HEK293 (cell line): ENCODE results near the gene SYT14.
"Not testable (repeated sequence)": the region's sequence is repeated elsewhere in the genome, so short reads cannot be mapped to it uniquely, and the experiment has no call there.

Source experiments
- CTCF ChIA-PET: fragments of 350-600 bp; formaldehyde crosslinking; extraction: SDS; loops from one replicate; lab custom pipeline; 2021; ENCODE audit warnings: antibody characterized with exemption; lab: Yijun Ruan, JAX
- POLR2A ChIA-PET: fragments of 300-600 bp; formaldehyde crosslinking; extraction: SDS; loops from one replicate; lab custom pipeline; 2020; ENCODE audit warnings: antibody characterized with exemption, inconsistent platforms; lab: Yijun Ruan, JAX
- H3K27ac ChIP-seq: fragments of 200-500 bp; sonication (Bioruptor generic); 2 replicates; pipeline ENCODE4 v1.5.1; 2014; ENCODE audit warnings: low read depth, low read length, control low read depth, inconsistent platforms; ENCODE audit errors: extremely low read depth
- H3K36me3 ChIP-seq, 2 experiments: fragments of 200-500 bp in 1 of 2; sonication (Bioruptor generic) in 1 of 2; 1 replicate in 1 of 2; 2 replicates in 1 of 2; pipeline ENCODE4 v1.5.1; 2014 to 2017; ENCODE audit warnings: inconsistent platforms in 2 of 2, low read length in 2 of 2; ENCODE audit not compliant: control insufficient read depth in 2 of 2, insufficient read depth in 1 of 2
- H3K4me1 ChIP-seq: fragments of 200-500 bp; sonication (Bioruptor generic); 2 replicates; pipeline ENCODE4 v1.5.1; 2014; ENCODE audit warnings: mild to moderate bottlenecking, low read length, inconsistent platforms; ENCODE audit not compliant: control insufficient read depth, insufficient read depth
- H3K4me3 ChIP-seq: 2 replicates; pipeline ENCODE4 v1.5.1; 2011; ENCODE audit warnings: low read depth, mild to moderate bottlenecking, control low read depth, low read length, moderate library complexity
- H3K9me3 ChIP-seq: fragments of 200-500 bp; sonication (Bioruptor generic); 2 replicates; pipeline ENCODE4 v1.5.1; 2014; ENCODE audit warnings: low read depth, low read length, inconsistent platforms; ENCODE audit not compliant: control insufficient read depth, insufficient read depth
- MYNN ChIP-seq: fragments of 450-650 bp; formaldehyde crosslinking; IDR thresholded peaks from 2 replicates; pipeline ENCODE4 v1.5.1; 2016; ENCODE audit warnings: missing biosample characterization, missing genetic modification characterization, borderline replicate concordance
- ZBTB20 ChIP-seq: fragments of 450-650 bp; formaldehyde crosslinking; IDR thresholded peaks from 2 replicates; pipeline ENCODE4 v1.5.1; 2016; ENCODE audit warnings: missing biosample characterization, missing genetic modification characterization
- ZBTB8A ChIP-seq: fragments of 450-650 bp; formaldehyde crosslinking; IDR thresholded peaks from 2 replicates; pipeline ENCODE4 v1.5.1; 2016; ENCODE audit warnings: missing biosample characterization, missing genetic modification characterization
- ZEB2 ChIP-seq: fragments of 450-650 bp; formaldehyde crosslinking; IDR thresholded peaks from 2 replicates; pipeline ENCODE4 v1.5.1; 2016; ENCODE audit warnings: missing biosample characterization, missing genetic modification characterization
- ZNF19 ChIP-seq: fragments of 450-650 bp; formaldehyde crosslinking; IDR thresholded peaks from 2 replicates; pipeline ENCODE4; 2016; ENCODE audit warnings: missing biosample characterization, missing genetic modification characterization, low read depth
- ZNF23 ChIP-seq: fragments of 450-650 bp; formaldehyde crosslinking; IDR thresholded peaks from 2 replicates; pipeline ENCODE4 v1.5.1; 2016; ENCODE audit warnings: missing biosample characterization, missing genetic modification characterization, borderline replicate concordance
- ZNF488 ChIP-seq: fragments of 450-650 bp; formaldehyde crosslinking; IDR thresholded peaks from 2 replicates; pipeline ENCODE4 v1.5.1; 2016; ENCODE audit warnings: missing biosample characterization, missing genetic modification characterization
- ZNF530 ChIP-seq: fragments of 450-650 bp; formaldehyde crosslinking; IDR thresholded peaks from 2 replicates; pipeline ENCODE4 v1.5.1; 2016; ENCODE audit warnings: low read depth, missing biosample characterization, missing genetic modification characterization
- ZNF555 ChIP-seq: fragments of 450-650 bp; formaldehyde crosslinking; conservative IDR thresholded peaks from 2 replicates; pipeline ENCODE4 v1.5.1; 2017; ENCODE audit warnings: missing biosample characterization, mild to moderate bottlenecking, missing genetic modification characterization, inconsistent platforms
- ZNF585B ChIP-seq: fragments of 450-650 bp; formaldehyde crosslinking; IDR thresholded peaks from 2 replicates; pipeline ENCODE4 v1.5.1; 2016; ENCODE audit warnings: missing biosample characterization, missing genetic modification characterization
- ZNF621 ChIP-seq: fragments of 450-650 bp; formaldehyde crosslinking; IDR thresholded peaks from 2 replicates; pipeline ENCODE4 v1.5.1; 2017; ENCODE audit warnings: missing biosample characterization, missing genetic modification characterization
- ZNF623 ChIP-seq: fragments of 450-650 bp; formaldehyde crosslinking; IDR thresholded peaks from 2 replicates; pipeline ENCODE4 v1.5.1; 2016; ENCODE audit warnings: missing biosample characterization, missing genetic modification characterization
- ZNF658 ChIP-seq: fragments of 450-650 bp; formaldehyde crosslinking; IDR thresholded peaks from 2 replicates; pipeline ENCODE4; 2016; ENCODE audit warnings: missing biosample characterization, missing genetic modification characterization
- ZNF701 ChIP-seq: fragments of 450-650 bp; formaldehyde crosslinking; IDR thresholded peaks from 2 replicates; pipeline ENCODE4 v1.5.1; 2016; ENCODE audit warnings: missing biosample characterization, missing genetic modification characterization
- TF ChIP-seq, protein P1 (sequence below): fragments of 450-650 bp; formaldehyde crosslinking; IDR thresholded peaks from 2 replicates; pipeline ENCODE4 v1.5.1; 2016; ENCODE audit warnings: missing biosample characterization, missing genetic modification characterization
- TF ChIP-seq, protein P2 (sequence below): fragments of 450-650 bp; formaldehyde crosslinking; conservative IDR thresholded peaks from 2 replicates; pipeline ENCODE4 v1.5.1; 2016; ENCODE audit warnings: low read depth, missing biosample characterization, missing genetic modification characterization
- TF ChIP-seq, protein P3 (sequence below): fragments of 450-650 bp; formaldehyde crosslinking; IDR thresholded peaks from 2 replicates; pipeline ENCODE4 v1.5.1; 2016; ENCODE audit warnings: missing biosample characterization, missing genetic modification characterization, low read depth

Gene SYT14

DNA sequence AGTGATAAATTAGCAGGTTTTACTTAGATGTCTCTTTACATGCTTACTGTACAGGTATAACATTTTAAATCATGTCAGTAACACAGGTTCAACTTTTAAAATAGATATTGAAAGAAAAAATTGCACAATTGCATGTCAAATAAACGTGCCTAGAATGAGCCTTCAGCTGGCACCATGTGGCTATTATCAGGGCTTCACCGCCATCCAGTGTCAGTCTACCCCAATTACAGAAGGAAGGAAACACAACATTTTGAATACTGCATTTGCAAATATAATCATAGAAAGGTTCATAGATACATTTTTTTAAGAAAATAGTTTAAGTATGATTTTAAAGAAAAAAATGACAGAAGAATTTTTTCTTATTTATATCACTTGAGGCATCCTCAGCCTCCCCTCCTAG, 247.0 kb downstream of the SYT14 start:
- no peak overlapping the region for H3K4me3 ChIP-seq
- no peak overlapping the region for H3K27ac ChIP-seq
- H3K36me3 ChIP-seq, result no peaks in the 10 kb centered on the region
- H3K4me1 ChIP-seq, result no peaks in the 10 kb centered on the region
- POLR2A ChIA-PET, result no interaction called here
- no peaks in the 10 kb centered on the region for H3K9me3 ChIP-seq
- CTCF ChIA-PET, result interaction anchor here (0.9 kb wide), 1 partner anchor 41 kb away, joined by 4 read pairs; no protein-coding TSS in a partner anchor
- TF ChIP-seq ZNF555 (tag by site-specific recombination) (no peak), ZNF585B (no peak), ZNF488 (tag by site-specific recombination) (no peak), ZNF623 (tag by site-specific recombination) (no peak), ZNF658 (tag by site-specific recombination) (no peak), ZBTB20 (tag by site-specific recombination) (no peak), ZNF530 (tag by site-specific recombination) (no peak), MYNN (tag by site-specific recombination) (no peak), ZNF621 (tag by site-specific recombination) (no peak), ZEB2 (tag by site-specific recombination) (no peak), ZNF701 (tag by site-specific recombination) (no peak), ZNF19 (tag by site-specific recombination) (no peak), ZNF23 (tag by site-specific recombination) (no peak), ZBTB8A (tag by site-specific recombination) (no peak)
- TF ChIP-seq, protein P1, sequence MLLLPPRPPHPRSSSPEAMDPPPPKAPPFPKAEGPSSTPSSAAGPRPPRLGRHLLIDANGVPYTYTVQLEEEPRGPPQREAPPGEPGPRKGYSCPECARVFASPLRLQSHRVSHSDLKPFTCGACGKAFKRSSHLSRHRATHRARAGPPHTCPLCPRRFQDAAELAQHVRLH, result no peak
- TF ChIP-seq, protein P2, sequence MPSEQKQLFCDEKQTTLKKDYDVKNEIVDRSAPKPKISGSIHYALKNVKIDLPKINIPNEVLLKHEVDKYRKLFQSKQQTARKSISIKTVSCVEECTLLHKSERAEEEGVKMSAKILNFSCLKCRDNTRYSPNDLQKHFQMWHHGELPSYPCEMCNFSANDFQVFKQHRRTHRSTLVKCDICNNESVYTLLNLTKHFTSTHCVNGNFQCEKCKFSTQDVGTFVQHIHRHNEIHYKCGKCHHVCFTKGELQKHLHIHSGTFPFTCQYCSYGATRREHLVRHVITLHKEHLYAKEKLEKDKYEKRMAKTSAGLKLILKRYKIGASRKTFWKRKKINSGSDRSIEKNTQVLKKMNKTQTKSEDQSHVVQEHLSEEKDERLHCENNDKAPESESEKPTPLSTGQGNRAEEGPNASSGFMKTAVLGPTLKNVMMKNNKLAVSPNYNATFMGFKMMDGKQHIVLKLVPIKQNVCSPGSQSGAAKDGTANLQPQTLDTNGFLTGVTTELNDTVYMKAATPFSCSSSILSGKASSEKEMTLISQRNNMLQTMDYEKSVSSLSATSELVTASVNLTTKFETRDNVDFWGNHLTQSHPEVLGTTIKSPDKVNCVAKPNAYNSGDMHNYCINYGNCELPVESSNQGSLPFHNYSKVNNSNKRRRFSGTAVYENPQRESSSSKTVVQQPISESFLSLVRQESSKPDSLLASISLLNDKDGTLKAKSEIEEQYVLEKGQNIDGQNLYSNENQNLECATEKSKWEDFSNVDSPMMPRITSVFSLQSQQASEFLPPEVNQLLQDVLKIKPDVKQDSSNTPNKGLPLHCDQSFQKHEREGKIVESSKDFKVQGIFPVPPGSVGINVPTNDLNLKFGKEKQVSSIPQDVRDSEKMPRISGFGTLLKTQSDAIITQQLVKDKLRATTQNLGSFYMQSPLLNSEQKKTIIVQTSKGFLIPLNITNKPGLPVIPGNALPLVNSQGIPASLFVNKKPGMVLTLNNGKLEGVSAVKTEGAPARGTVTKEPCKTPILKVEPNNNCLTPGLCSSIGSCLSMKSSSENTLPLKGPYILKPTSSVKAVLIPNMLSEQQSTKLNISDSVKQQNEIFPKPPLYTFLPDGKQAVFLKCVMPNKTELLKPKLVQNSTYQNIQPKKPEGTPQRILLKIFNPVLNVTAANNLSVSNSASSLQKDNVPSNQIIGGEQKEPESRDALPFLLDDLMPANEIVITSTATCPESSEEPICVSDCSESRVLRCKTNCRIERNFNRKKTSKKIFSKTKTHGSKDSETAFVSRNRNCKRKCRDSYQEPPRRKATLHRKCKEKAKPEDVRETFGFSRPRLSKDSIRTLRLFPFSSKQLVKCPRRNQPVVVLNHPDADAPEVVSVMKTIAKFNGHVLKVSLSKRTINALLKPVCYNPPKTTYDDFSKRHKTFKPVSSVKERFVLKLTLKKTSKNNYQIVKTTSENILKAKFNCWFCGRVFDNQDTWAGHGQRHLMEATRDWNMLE, result no peak
- TF ChIP-seq, protein P3, sequence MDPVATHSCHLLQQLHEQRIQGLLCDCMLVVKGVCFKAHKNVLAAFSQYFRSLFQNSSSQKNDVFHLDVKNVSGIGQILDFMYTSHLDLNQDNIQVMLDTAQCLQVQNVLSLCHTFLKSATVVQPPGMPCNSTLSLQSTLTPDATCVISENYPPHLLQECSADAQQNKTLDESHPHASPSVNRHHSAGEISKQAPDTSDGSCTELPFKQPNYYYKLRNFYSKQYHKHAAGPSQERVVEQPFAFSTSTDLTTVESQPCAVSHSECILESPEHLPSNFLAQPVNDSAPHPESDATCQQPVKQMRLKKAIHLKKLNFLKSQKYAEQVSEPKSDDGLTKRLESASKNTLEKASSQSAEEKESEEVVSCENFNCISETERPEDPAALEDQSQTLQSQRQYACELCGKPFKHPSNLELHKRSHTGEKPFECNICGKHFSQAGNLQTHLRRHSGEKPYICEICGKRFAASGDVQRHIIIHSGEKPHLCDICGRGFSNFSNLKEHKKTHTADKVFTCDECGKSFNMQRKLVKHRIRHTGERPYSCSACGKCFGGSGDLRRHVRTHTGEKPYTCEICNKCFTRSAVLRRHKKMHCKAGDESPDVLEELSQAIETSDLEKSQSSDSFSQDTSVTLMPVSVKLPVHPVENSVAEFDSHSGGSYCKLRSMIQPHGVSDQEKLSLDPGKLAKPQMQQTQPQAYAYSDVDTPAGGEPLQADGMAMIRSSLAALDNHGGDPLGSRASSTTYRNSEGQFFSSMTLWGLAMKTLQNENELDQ, result no peak

DNA sequence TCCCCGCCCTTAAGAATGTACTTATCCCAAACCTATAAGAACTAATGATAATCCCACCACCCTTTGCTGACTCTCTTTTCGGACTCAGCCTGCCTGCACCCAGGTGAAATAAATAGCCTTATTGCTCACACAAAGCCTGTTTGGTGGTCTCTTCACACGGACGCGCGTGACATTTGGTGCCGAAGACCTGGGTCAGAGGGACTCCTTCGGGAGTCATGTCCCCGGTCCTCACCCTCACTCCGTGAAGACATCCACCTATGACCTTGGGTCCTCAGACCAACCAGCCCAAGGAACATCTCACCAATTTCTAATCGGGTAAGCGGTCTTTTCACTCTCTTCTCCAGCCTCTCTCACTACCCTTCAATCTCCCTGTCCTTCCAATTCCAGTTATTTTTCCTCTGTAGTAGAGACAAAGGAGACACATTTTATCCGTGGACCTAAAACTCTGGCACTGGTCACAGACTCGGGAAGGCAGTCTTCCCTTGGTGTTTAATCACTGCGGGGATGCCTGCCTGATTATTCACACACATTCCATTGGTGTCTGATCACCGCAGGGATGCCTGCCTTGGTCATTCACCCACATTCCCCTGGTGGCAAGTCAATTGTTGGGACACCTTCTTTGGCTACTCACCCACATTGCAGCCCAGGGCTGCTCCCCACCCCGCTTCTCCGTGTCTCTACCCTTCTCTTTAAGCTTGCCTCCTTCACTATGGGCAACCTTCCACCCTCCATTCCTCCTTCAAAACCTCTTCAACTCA, 250.0 kb downstream of the SYT14 start:
- H3K9me3 ChIP-seq, H3K4me1 ChIP-seq, H3K27ac ChIP-seq, CTCF ChIA-PET, H3K36me3 ChIP-seq, POLR2A ChIA-PET, H3K4me3 ChIP-seq: not testable (repeated sequence)
